Activated CD8-positive, alpha-beta T cell treated with anti-CD3 and anti-CD28 coated beads for 36 hours (primary cell): ENCODE data around the gene UNC45B. TPM values are rescaled to one million over a fixed set of nuclear protein-coding genes. Genes with fewer than 3 reads are reported as not detected.
A peak's percentile ranks its signal among the peaks of the same experiment; 100 is the strongest.
"Not testable (repeated sequence)": the region's sequence is repeated elsewhere in the genome, so short reads cannot be mapped to it uniquely, and the experiment has no call there.

Source experiments
- ATAC-seq: fragments of 200-7000 bp; cut with Tn5 transposase; one replicate; pipeline ENCODE4 v1.10.0; 2021; ENCODE audit warnings: mild to moderate bottlenecking, moderate library complexity
- CTCF ChIA-PET: fragments of 350-600 bp; sonication (Branson Sonifier 250); formaldehyde crosslinking; loops from one replicate; lab custom pipeline; 2021; ENCODE audit warnings: antibody characterized with exemption; lab: Charles Lee
- POLR2A ChIA-PET: fragments of 350-600 bp; sonication (Branson Sonifier 250); formaldehyde crosslinking; loops from one replicate; lab custom pipeline; 2021; ENCODE audit warnings: antibody characterized with exemption; lab: Charles Lee
- DNase-seq: peaks from one replicate; pipeline ENCODE4 v3.0.0-alpha.2; 2020
- H3K27ac Mint-ChIP-seq: one replicate; pipeline ENCODE4 v1.8.0; 2021; ENCODE audit warnings: mild to moderate bottlenecking, mixed read lengths
- H3K27me3 Mint-ChIP-seq: one replicate; pipeline ENCODE4 v1.8.0; 2021; ENCODE audit warnings: mixed read lengths
- H3K36me3 Mint-ChIP-seq: one replicate; pipeline ENCODE4 v1.8.0; 2021; ENCODE audit warnings: low read depth, mixed read lengths
- H3K4me1 Mint-ChIP-seq: one replicate; pipeline ENCODE4 v1.8.0; 2021; ENCODE audit warnings: low read depth, mixed read lengths
- H3K4me3 Mint-ChIP-seq: one replicate; pipeline ENCODE4 v1.8.0; 2021; ENCODE audit warnings: mild to moderate bottlenecking, moderate library complexity, mixed read lengths
- H3K9me3 Mint-ChIP-seq: one replicate; pipeline ENCODE4 v1.8.0; 2021; ENCODE audit warnings: mixed read lengths
- intact Hi-C: fragments of 100-400 bp; cut with micrococcal nuclease; formaldehyde crosslinking; loops from one replicate; pipeline ENCODE4 v1.10.0; 2022
- total RNA-seq, 2 experiments: library from RNA; stranded (reverse); gene quantifications; one replicate each; pipeline ENCODE4 v1.2.3, GENCODE V29; 2021
- TF ChIP-seq, protein P1 (sequence below): fragments of 200-600 bp; IDR thresholded peaks from one replicate; pipeline ENCODE4 v1.8.0; 2022; ENCODE audit warnings: antibody characterized with exemption, mild to moderate bottlenecking

Gene UNC45B
- total RNA-seq, 2 experiments from 2014 or later, result 0.11 TPM; not detected in 1

DNA sequence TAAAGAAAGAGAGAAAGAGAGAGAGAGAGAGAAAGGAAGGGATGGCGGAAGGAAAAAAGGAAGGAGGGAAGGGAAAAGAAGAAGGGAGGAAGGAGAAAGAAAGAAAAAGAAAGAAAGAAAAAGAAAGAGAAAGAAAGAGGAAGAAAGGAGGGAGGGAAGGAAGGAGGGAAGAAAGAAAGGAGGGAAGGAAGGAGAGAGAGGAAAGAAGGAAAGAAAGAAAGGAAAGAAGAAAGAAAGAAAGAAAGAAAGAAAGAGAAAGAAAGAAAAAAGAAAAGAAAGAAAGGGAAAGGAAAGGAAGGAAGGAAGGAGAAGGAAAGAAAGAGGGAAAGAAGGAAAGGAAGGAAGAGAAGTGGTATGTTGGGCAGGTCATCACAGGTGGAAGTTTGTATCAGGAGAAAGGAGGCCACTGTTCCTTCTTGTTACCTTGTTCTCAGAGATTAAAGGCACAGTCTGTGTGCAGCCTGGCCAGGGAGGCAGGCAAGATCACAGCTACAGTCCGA is 27.3 kb downstream of the UNC45B start:
- TF ChIP-seq, protein P1, sequence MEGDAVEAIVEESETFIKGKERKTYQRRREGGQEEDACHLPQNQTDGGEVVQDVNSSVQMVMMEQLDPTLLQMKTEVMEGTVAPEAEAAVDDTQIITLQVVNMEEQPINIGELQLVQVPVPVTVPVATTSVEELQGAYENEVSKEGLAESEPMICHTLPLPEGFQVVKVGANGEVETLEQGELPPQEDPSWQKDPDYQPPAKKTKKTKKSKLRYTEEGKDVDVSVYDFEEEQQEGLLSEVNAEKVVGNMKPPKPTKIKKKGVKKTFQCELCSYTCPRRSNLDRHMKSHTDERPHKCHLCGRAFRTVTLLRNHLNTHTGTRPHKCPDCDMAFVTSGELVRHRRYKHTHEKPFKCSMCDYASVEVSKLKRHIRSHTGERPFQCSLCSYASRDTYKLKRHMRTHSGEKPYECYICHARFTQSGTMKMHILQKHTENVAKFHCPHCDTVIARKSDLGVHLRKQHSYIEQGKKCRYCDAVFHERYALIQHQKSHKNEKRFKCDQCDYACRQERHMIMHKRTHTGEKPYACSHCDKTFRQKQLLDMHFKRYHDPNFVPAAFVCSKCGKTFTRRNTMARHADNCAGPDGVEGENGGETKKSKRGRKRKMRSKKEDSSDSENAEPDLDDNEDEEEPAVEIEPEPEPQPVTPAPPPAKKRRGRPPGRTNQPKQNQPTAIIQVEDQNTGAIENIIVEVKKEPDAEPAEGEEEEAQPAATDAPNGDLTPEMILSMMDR, result no peak
- Mint-ChIP-seq H3K27ac (no peak overlapping the region), H3K9me3 (peaks cover 11% of the 10 kb centered on the region), H3K36me3 (peaks cover 11% of the 10 kb centered on the region), H3K4me1 (peaks cover 68% of the 10 kb centered on the region), H3K27me3 (no peaks in the 10 kb centered on the region), H3K4me3 (no peak overlapping the region)
- intact Hi-C loops, result loop anchor here (5.0 to 10.0 kb wide), 3 partner anchors 37 to 570 kb away; partner anchors contain the start of gene SLFN5
- DNase-seq (no peak), ATAC-seq (no peak)
- POLR2A ChIA-PET, result interaction anchor here (1.1 to 1.3 kb wide), 3 partner anchors 61 to 690 kb away, joined by 3 to 4 read pairs (median 3); no protein-coding TSS in a partner anchor
- CTCF ChIA-PET, result no interaction called here

DNA sequence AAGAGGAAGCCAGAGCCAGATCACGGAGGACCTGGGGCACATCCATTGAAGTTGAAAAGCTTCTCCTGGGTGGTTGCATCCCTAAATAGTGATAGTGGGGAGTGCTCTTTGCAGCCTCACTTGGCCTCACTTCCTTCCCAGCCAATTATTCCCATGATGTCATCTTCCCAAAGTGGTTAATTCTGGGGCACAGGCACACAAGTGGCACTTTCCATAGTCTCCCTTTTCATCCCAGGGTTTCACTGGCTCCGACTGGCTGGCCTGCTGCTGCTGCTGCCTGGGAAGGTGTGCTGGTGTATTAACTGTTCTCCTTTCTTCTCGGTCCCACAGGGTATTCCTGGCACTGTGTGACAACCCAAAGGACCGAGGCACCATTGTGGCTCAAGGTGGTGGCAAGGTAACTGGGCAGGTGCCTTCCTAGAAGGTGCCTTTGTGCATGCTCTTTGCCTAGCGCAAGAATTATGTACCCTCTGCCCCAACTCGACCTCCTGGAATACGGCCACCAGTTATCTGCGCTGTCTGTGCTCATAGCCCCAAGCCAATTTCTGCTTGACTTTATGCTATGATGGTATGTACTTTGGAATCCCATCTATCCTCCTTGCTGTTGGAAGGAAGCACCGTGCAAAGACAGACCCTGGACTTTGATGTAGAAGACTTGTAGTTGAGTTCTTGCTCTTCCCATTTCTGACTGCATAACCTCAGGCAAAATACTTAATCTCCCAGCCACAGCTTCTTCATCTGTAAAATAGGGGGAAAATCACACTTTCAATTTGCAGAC is 28.2 kb downstream of the UNC45B start:
- Mint-ChIP-seq H3K27ac (peak overlapping the region; percentile 23), H3K36me3 (peaks cover 11% of the 10 kb centered on the region), H3K4me1 (peaks cover 75% of the 10 kb centered on the region), H3K27me3 (no peaks in the 10 kb centered on the region), H3K9me3 (peaks cover 11% of the 10 kb centered on the region), H3K4me3 (no peak overlapping the region)
- intact Hi-C loops, result loop anchor here (5.0 to 10.0 kb wide), 2 partner anchors 36 to 569 kb away; no protein-coding TSS in a partner anchor
- POLR2A ChIA-PET, result interaction anchor here (1.3 kb wide), 2 partner anchors 13 to 65 kb away, joined by 3 read pairs; no protein-coding TSS in a partner anchor
- TF ChIP-seq, protein P1, result no peak
- CTCF ChIA-PET, result no interaction called here
- ATAC-seq, result no peak
- no peak for DNase-seq

DNA sequence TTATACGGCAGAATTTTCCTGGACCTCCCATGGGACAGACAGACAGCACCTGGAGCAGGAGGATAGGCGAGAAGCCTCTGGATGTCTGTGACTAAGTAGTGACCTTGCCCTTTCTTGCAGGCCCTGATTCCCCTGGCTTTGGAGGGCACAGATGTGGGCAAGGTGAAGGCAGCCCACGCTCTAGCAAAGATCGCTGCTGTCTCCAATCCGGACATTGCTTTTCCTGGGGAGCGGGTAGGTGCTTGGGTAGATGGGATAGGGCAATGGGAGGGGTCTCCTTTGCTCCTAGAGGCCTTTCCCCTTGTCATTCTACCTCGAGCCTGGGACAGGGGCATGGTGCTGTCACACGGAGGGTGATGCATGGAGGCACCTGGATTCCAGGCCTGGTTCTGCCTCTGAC is 29.3 kb downstream of the UNC45B start:
- Mint-ChIP-seq H3K27me3 (no peaks in the 10 kb centered on the region), H3K4me3 (no peak overlapping the region), H3K4me1 (peaks cover 65% of the 10 kb centered on the region), H3K9me3 (peaks cover 11% of the 10 kb centered on the region), H3K36me3 (peaks cover 11% of the 10 kb centered on the region), H3K27ac (peak overlapping the region; percentile 85)
- TF ChIP-seq, protein P1, result no peak
- ChIA-PET POLR2A (interaction anchor here (1.3 kb wide), 2 partner anchors 14 to 38 kb away, joined by 3 to 4 read pairs; no protein-coding TSS in a partner anchor), CTCF (no interaction called here)
- intact Hi-C loops, result loop anchor here (5.0 to 10.0 kb wide), 2 partner anchors 35 to 568 kb away; no protein-coding TSS in a partner anchor
- no peak for DNase-seq
- ATAC-seq, result no peak

DNA sequence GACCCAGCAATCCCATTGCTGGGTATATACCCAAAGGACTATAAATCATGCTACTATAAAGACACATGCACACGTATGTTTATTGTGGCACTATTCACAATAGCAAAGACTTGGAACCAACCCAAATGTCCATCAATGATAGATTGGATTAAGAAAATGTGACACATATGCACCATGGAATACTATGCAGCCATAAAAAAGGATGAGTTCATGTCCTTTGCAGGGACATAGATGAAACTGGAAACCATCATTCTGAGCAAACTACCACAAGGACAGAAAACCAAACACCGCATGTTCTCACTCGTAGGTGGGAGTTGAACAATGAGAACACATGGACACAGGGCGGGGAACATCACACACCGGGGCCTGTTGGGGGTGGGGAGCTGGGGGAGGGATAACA is 31.8 kb downstream of the UNC45B start:
- H3K4me3 Mint-ChIP-seq, H3K27me3 Mint-ChIP-seq, DNase-seq, CTCF ChIA-PET, H3K27ac Mint-ChIP-seq, ATAC-seq: not testable (repeated sequence)
- Mint-ChIP-seq H3K9me3 (peaks cover 11% of the 10 kb centered on the region), H3K36me3 (peaks cover 11% of the 10 kb centered on the region), H3K4me1 (peaks cover 71% of the 10 kb centered on the region)
- POLR2A ChIA-PET, result interaction anchor here (1.6 kb wide), 1 partner anchor 357 kb away, joined by 3 read pairs; no protein-coding TSS in a partner anchor
- intact Hi-C loops, result loop anchor here (5.0 to 10.0 kb wide), 2 partner anchors 33 to 565 kb away; no protein-coding TSS in a partner anchor

DNA sequence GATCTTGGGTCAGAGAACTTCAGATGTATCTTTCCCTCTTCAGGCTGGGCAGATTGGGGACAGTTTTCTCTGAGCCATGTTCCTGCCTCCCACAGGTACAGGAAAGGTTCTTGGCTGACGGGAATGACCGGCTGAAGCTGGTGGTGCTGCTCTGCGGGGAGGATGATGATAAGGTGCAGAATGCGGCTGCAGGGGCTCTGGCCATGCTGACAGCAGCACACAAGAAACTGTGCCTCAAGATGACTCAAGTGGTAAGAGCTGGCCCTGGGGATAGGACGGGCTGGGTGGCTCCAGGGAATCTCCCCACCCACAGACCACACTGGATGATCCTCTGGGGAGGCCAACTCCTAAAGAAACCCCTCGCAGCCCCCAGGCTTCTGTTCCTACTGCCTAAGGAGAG is 35.7 kb downstream of the UNC45B start:
- intact Hi-C loops, result no loop called here

More for the DNA sequence above, 35.7 kb downstream of the UNC45B start:
- peaks cover 67% of the 10 kb centered on the region for H3K4me1 Mint-ChIP-seq
- peaks cover 8% of the 10 kb centered on the region for H3K9me3 Mint-ChIP-seq
- peaks cover 5% of the 10 kb centered on the region for H3K36me3 Mint-ChIP-seq
- peak; percentile 34 for ATAC-seq
- no peak overlapping the region for H3K27ac Mint-ChIP-seq
- DNase-seq, result peak; percentile 48
- ChIA-PET CTCF (interaction anchor here (0.7 to 1.6 kb wide), 7 partner anchors 17 to 565 kb away, joined by 3 to 8 read pairs (median 3); partner anchors contain the start of gene SLFN12L), POLR2A (interaction anchor here (1.1 kb wide), 1 partner anchor 30 kb away, joined by 3 read pairs; no protein-coding TSS in a partner anchor)
- no peaks in the 10 kb centered on the region for H3K27me3 Mint-ChIP-seq
- H3K4me3 Mint-ChIP-seq, result no peak overlapping the region
- TF ChIP-seq, protein P1, result no peak
